Muscle layer of duodenum (tissue), 2 donors: ENCODE measurements around the gene TMEM86A.

ENCODE experiments used
- H3K27ac ChIP-seq: one replicate; pipeline ENCODE4 v1.7.0; 2013; ENCODE audit warnings: mild to moderate bottlenecking, low read length
- H3K27me3 ChIP-seq: one replicate; pipeline ENCODE4 v1.7.0; 2013; ENCODE audit warnings: low read depth, mild to moderate bottlenecking, control low read depth, low read length
- H3K36me3 ChIP-seq, 2 donors: one replicate each; pipeline ENCODE4 v1.7.0; 2013; ENCODE audit warnings: low read length in 2 of 2, control low read depth in 1 of 2, mild to moderate bottlenecking in 1 of 2; ENCODE audit not compliant: insufficient read depth in 2 of 2, control insufficient read depth in 1 of 2
- H3K4me1 ChIP-seq, 2 donors: one replicate each; pipeline ENCODE4 v1.7.0; 2013; ENCODE audit warnings: low read length in 2 of 2, mild to moderate bottlenecking in 2 of 2, control low read depth in 1 of 2, moderate library complexity in 1 of 2; ENCODE audit not compliant: insufficient read depth in 2 of 2, control insufficient read depth in 1 of 2
- H3K4me3 ChIP-seq, 2 donors: one replicate each; pipeline ENCODE4 v1.7.0; 2013; ENCODE audit warnings: low read length in 2 of 2, low read depth in 1 of 2, mild to moderate bottlenecking in 1 of 2
- H3K9me3 ChIP-seq, 2 donors: one replicate each; pipeline ENCODE4 v1.7.0; 2013; ENCODE audit warnings: low read length in 2 of 2, control low read depth in 1 of 2, mild to moderate bottlenecking in 1 of 2; ENCODE audit not compliant: control insufficient read depth in 1 of 2
- donor health status: healthy.

Gene TMEM86A

DNA sequence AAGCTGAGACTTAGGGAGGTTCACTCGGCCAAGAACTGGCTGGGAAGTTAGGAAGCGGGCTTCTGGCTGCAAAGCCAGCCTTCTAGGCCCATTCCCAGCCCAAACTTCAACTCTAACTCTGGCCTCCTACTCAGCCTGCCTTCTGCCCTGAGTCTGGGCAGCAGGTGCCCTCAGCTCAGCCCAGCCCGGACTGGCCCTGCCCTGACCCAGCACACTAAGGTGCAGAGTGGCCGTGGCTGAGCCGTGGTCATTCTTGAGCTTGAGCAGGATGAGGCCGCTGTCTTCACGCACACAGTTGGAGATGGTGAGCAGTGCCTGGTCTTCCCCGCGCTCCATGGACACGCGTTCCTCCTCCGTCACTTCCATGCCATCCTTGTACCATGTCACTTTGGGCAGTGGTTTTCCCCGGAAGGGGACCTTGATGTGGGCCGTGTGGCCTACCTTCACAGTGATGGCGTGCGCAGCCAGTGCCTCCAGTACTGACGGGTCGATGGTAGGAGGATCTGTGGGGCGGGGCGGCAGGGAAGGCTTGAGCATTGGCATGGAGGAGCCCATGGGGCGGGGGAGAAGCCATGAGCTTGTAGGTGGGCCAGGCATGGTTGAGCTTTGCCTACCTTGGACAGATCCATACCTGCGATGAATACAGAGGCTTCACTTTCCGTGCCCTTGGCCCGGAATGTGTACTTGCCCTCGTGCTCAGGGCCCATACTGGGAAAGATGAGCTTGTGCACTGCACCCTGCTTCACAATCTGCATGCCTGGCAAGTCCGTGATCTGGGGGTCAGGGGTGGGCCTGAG is 15.3 kb downstream of the TMEM86A start:
- Histone ChIP-seq H3K27ac (no peak overlapping the region), H3K4me1 (no peaks in the 10 kb centered on the region), H3K36me3 (no peaks in the 10 kb centered on the region), H3K27me3 (no peaks in the 10 kb centered on the region), H3K9me3 (no peaks in the 10 kb centered on the region), H3K4me3 (no peak overlapping the region)

DNA sequence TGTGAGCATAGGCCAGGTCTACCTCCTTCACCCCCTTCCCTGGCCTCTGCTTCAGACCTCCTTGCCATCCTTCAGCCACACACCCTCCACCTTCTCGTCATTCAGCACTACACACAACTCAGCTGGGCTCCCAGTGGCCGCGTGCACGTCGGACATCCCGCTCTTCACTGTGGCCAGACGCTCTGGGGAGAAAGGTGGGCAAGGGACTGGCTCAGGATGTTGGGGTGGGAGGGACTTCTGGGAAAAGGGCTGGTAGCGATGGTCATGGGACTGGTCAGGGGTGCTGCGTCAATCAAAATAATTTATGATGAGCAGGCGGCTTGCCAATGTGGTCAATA is 15.8 kb downstream of the TMEM86A start:
- H3K4me3 ChIP-seq, result no peak overlapping the region

DNA sequence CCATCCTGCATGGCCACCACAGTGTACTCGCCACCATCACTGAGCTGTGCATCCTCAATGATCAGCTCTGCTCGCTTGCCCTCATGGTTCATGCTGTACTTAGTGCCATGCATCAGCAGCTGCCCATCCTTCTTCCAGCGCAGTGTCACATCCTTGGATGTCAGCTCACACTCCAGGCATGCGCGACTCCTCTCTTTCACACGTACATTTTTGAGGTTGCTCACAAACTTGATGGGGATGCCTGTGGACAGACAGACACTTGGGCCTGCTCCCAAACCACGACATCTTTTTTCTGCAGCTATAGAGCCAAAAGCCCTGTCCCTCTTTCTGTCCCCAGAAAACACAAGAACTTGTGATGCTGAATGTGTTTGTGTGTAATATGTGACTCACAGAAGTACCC is 16.9 kb downstream of the TMEM86A start:
- Histone ChIP-seq H3K27ac (no peak overlapping the region), H3K4me3 (no peak overlapping the region), H3K36me3 (no peaks in the 10 kb centered on the region), H3K4me1 (no peaks in the 10 kb centered on the region), H3K27me3 (no peaks in the 10 kb centered on the region), H3K9me3 (no peaks in the 10 kb centered on the region)

More for the DNA sequence above, 15.8 kb downstream of the TMEM86A start:
- H3K9me3 ChIP-seq, result no peaks in the 10 kb centered on the region
- no peaks in the 10 kb centered on the region for H3K27me3 ChIP-seq
- H3K4me1 ChIP-seq, result no peaks in the 10 kb centered on the region
- H3K27ac ChIP-seq, result no peak overlapping the region
- H3K36me3 ChIP-seq, result no peaks in the 10 kb centered on the region

DNA sequence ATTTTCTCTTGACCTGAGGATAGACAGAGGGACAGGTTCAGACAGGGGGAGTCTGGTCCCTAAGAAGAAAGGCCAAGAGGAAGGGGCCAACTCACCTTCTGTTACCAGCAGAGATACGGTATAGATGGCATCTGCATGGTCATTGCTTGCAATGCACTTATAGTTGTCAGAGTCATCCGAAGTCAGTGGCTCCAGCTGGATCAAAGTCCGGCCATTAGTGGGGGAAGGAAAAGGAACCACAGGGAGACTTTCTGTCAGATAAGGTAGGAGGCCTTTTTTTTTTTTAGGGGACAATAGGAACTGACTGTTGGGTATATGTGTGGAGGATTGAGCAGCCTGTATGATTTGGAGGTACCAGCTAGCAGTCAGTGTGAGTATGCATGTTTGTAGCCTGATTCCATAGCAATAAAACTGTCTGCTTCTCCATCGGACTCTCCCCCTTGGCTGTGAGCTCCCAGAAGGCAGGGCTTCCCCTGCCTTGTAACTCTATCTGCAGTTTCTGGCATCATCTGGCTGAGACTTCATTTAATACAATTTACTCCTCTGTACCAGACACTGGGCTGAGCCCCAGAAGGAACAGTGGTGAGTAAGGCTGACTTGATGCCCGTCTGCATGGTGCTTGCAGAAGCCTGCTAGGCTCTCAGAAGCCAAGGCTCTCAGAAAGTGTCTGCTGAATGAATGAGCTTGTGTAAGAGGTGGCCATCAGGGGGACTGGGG is 21.7 kb downstream of the TMEM86A start:
- H3K27me3 ChIP-seq, result no peaks in the 10 kb centered on the region
- no peaks in the 10 kb centered on the region for H3K9me3 ChIP-seq
- H3K4me1 ChIP-seq, result no peaks in the 10 kb centered on the region
- peak overlapping the region; percentile 70 to 80 for H3K4me3 ChIP-seq
- H3K27ac ChIP-seq, result no peak overlapping the region
- no peaks in the 10 kb centered on the region for H3K36me3 ChIP-seq

DNA sequence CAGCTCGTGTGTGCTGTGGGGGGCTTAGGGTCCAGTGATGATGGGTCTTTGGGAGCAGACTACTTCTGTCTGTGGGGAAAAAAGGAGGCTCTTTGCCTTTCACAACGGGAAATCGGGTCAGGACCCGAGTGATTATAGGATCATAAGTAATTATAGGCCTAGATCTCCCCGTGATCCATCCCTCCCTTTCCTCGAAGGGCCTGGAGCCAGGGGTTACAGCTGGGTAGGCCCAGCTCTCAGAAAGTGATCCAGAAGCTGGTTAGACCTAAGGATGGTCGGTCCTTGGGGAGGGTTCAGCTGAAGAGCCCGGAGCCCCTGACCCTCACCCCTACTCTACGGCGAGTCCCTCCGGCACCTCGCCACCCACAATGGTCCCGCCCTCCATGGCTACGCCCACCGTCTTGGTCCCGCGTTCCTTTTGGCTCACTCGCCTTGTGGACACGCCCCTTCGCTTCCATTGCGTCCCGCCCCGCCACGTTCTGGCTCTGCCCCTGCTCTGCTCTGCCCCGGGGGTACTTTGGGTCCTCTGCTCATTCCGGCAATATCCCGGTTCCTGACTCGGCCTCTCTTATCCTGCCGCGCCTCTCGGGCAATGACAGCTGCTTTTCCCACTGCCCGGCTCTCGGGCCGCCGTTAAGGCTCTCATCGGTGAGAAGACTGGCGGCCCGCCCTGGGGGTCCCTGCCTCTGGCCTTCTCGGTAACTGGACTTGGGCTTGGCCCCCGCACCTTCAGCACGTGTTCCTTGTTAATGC is 22.4 kb downstream of the TMEM86A start:
- Histone ChIP-seq H3K27me3 (no peaks in the 10 kb centered on the region), H3K9me3 (no peaks in the 10 kb centered on the region), H3K4me1 (no peaks in the 10 kb centered on the region), H3K27ac (peak overlapping the region; percentile 1), H3K36me3 (no peaks in the 10 kb centered on the region), H3K4me3 (peak overlapping the region; percentile 70 to 80)

DNA sequence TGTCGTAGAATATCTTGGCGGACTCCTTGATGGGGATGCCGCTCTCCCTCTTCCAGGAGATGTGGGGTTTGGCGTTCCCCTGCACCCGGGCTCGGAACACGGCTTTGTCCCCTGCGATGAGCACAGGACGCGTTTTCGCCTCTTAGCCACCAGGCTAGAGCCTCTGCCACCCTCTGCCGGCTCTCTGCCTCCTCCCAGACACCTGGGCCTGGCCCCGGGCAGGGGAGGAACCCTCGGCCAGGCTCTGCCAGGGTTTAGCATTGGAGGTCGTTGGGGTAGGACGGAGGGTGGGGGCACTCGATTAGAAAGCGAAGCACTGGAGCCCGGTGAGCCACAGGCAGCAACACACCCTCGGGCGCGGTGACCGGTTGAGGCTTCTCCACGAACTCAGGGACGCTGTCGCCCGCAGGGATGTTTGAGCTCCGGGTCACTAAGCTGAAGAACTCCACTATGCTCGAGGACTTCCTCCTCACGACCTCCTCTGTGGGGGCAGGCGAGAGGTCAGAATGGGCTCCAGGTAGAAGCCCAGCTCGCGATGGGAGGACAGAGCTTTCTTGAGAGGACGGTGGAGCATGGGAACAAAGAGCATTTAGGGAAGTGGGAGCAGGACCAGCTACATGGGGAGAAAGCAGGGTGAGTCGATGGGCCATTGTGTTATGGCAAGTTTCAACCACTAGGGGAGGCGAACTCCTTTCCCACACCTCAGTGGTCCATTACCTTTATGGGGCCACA is 23.1 kb downstream of the TMEM86A start:
- Histone ChIP-seq H3K4me1 (no peaks in the 10 kb centered on the region), H3K36me3 (no peaks in the 10 kb centered on the region), H3K27ac (peak overlapping the region; percentile 1), H3K27me3 (no peaks in the 10 kb centered on the region), H3K9me3 (no peaks in the 10 kb centered on the region), H3K4me3 (peak overlapping the region; percentile 70 to 80)

DNA sequence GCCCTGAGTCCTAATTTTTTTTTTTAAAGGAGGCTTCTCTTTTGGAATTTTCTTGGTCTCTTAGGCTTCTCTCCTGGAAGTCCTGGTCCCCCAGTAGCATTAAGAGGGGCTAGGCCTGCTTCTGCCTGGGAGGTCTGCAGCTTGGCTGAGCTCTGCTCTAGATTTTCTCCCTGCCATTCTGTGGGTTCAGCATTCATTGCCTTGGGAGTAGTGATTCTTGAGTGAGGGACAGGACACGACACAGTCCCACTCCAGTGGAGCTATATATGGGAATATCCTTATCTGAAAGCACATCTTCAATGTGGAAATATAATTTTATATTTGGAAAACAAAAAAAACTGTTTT is 23.7 kb downstream of the TMEM86A start:
- Histone ChIP-seq H3K36me3 (no peaks in the 10 kb centered on the region), H3K27ac (no peak overlapping the region), H3K4me1 (no peaks in the 10 kb centered on the region), H3K27me3 (no peaks in the 10 kb centered on the region), H3K9me3 (no peaks in the 10 kb centered on the region), H3K4me3 (peak overlapping the region; percentile 70 to 80)

DNA sequence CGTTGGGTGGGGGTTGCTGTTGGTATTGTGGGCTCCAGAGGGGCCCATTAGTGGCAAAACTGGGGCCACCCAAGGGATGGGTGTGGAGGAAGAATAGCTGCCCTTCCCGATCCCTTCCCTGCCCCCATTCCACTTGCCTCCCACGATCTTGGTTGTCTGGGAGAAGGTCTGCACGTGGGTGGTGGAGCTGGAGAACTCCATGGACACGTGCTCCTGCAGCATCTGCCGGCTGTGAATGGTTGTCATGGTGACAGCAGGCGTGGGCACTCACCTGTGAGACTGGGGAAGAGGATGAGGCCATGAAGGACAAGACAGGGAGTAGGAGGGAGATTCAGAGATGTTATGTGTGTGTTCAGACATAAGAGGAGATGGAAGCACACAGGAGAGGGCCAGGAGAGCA is 25.4 kb downstream of the TMEM86A start:
- H3K36me3 ChIP-seq, result no peaks in the 10 kb centered on the region
- no peaks in the 10 kb centered on the region for H3K9me3 ChIP-seq
- H3K4me3 ChIP-seq, result no peak overlapping the region
- H3K27me3 ChIP-seq, result no peaks in the 10 kb centered on the region
- no peak overlapping the region for H3K27ac ChIP-seq
- H3K4me1 ChIP-seq, result no peaks in the 10 kb centered on the region

DNA sequence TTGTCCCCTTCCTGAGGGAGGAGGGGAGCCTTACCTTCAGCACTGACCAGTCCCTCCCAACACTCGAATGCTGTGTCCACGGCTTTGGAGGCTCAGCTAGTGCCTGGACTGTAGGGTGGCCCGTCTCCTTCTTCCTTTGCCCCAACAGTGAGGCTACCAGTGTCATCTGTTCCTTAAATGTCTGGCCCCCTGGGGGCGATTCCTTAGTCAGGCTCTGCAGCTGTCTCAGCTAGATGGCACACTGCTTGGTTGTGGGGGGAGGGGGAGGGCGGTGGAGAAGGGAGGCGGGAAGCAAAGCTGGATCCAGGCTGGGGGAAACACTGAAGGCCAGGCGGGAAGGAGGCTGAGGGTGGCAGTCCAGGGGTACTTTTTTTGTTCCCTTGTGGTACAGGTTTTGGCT is 27.5 kb downstream of the TMEM86A start, which contains the start of gene IGSF22:
Gene IGSF22 (minus strand): TSS at position 149 of the 400 bp plus-strand sequence. CDS start 1,952 bp downstream, outside the sequence.
- no peaks in the 10 kb centered on the region for H3K27me3 ChIP-seq
- no peaks in the 10 kb centered on the region for H3K36me3 ChIP-seq
- H3K9me3 ChIP-seq, result no peaks in the 10 kb centered on the region
- H3K4me3 ChIP-seq, result no peak within 1 kb of the TSS
- no peak within 1 kb of the TSS for H3K27ac ChIP-seq
- no peaks in the 10 kb centered on the region for H3K4me1 ChIP-seq

DNA sequence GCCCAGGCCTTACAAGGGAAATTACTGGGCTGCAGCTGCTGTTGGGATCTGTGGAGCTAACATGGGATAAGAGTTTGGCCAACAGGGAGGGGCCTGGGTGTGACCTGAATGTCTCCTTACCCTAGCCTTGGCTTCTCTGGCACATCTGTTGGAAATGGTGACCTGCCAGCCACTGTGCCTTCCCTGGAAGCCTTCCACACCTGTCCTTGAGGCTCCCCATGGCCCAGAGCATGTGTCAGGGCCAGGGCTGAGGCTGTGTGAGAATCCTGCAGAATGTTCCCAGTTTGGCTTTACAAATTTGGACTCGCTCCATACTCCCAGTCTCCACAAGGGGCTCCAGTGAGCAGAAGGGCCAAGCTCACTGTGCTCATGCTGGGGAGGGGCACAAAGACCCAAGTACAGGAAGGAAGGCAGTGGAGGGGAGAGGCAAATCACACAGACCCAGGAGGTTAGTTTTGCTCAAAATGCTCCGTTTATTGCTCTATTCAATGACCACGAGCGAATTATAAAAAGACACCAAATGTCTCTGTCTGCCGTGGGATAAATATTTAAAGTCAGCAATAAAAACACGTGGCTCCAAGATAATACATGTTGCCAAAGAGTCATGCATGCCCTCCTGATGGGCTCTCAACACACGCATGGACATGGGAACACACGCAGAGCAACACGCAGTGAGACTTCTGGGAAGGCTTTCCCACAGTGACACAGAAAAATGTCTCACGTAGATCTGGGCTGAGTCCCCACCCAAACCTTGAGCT is 29.1 kb downstream of the TMEM86A start:
- Histone ChIP-seq H3K4me3 (no peak overlapping the region), H3K9me3 (no peaks in the 10 kb centered on the region), H3K36me3 (no peaks in the 10 kb centered on the region), H3K4me1 (no peaks in the 10 kb centered on the region), H3K27ac (no peak overlapping the region), H3K27me3 (no peaks in the 10 kb centered on the region)
